Psoas muscle (tissue), 8 donors: ENCODE results near the gene BTBD9. TPM values are rescaled to one million over a fixed set of nuclear protein-coding genes. Genes with fewer than 3 reads are reported as not detected.

Source experiments
- ATAC-seq, 4 donors: fragments of 200-7000 bp; cut with Tn5 transposase; one replicate each; pipeline ENCODE4 v1.9.1; 2020; ENCODE audit warnings: moderate library complexity in 3 of 4, mild to moderate bottlenecking in 2 of 4
- DNase-seq, 2 donors: peaks; one replicate each; pipeline ENCODE4 v3.0.0-alpha.2; 2020
- H3K27ac ChIP-seq: fragments of 200-600 bp; one replicate; pipeline ENCODE4 v1.8.0; 2022
- H3K27me3 ChIP-seq, 3 donors: fragments of 200-600 bp in 1 of 3; one replicate each; pipeline versions ENCODE4 v1.6.1 to v1.8.0; 2013 to 2022; ENCODE audit warnings: low read length in 2 of 3, mild to moderate bottlenecking in 2 of 3, moderate library complexity in 1 of 3; ENCODE audit not compliant: insufficient read depth in 3 of 3
- H3K36me3 ChIP-seq, 2 donors: fragments of 200-600 bp in 1 of 2; one replicate each; pipeline versions ENCODE4 v1.6.1 to v1.8.0; 2013 to 2022; ENCODE audit warnings: low read depth in 1 of 2, mild to moderate bottlenecking in 1 of 2, moderate library complexity in 1 of 2; ENCODE audit not compliant: insufficient read depth in 1 of 2
- H3K4me1 ChIP-seq: fragments of 200-600 bp; one replicate; pipeline ENCODE4 v1.8.0; 2022
- H3K4me3 ChIP-seq: fragments of 200-600 bp; one replicate; pipeline ENCODE4 v1.8.0; 2022; ENCODE audit warnings: mild to moderate bottlenecking
- H3K9me3 ChIP-seq: fragments of 200-600 bp; one replicate; pipeline ENCODE4 v1.8.0; 2022
- CTCF ChIP-seq: fragments of 200-600 bp; IDR thresholded peaks from one replicate; pipeline ENCODE4 v1.8.0; 2022; ENCODE audit warnings: antibody characterized with exemption
- WGBS, 3 donors: extraction: QIAGEN DNeasy Blood & Tissue Kit; methylation state at CpG; one replicate each; pipeline versions ENCODE4 v1.1.6 to v1.1.7; 2013; 5-methylcytosine and 5-hydroxymethylcytosine counted together
- intact Hi-C, 2 donors: fragments of 100-400 bp; cut with DNase I; formaldehyde crosslinking; loops; one replicate each; pipeline versions ENCODE4 v1.11.0 to v1.14.2; 2022
- polyA plus RNA-seq, 3 donors: library from polyadenylated mRNA; stranded (reverse); fragments of 200-250 nt; gene quantifications; one replicate each; pipeline ENCODE4 v1.2.3, GENCODE V29; 2013
- total RNA-seq, 4 donors: library from RNA; stranded (reverse); fragmentation: NEBNext Ultra II Directional in 2 of 4; extraction: Animal tissue kit (Norgen Biotek cat#: 25700) in 2 of 4; gene quantifications; one replicate each; pipeline versions ENCODE4 v1.2.1 to v1.2.4, GENCODE V29; 2021 to 2023
- donor health status: healthy with polysubstance abuse.
- donor health status: DM: no; HTN: no; CAD: no; lungs with moderate emphysema.
- donor health status: Bipolar disorder and iron deficiency.
- donor health status: healthy.
- donor health status: DM: yes; HTN: yes; CAD: no.
- donor health status: DM: no; HTN: no; CAD: no.
- donor health status: DM: no; HTN: no; CAD: no.
- donor health status: DM: yes; HTN: yes; CAD: no.

BTBD9 gene
- total and polyA plus RNA-seq, 7 donors = 2.3 to 10.9 (median 8.4) TPM

GRCh38 chr6:38599966-38600550, 39.7 kb downstream of the BTBD9 start:
- intact Hi-C loops = no loop called here
- Histone ChIP-seq H3K9me3 (no peaks in the 10 kb centered on the region), H3K36me3 (no peaks in the 10 kb centered on the region), H3K4me3 (no peak overlapping the region), H3K27me3 (no peaks in the 10 kb centered on the region), H3K4me1 (peaks cover 12% of the 10 kb centered on the region), H3K27ac (no peak overlapping the region)
- ATAC-seq = no peak
- no peak for TF ChIP-seq CTCF
- WGBS, 3 donors = 82 to 94% (median 91%) methylated on average over 4 of the region's 4 CpGs
- no peak for DNase-seq

- ATAC-seq = no peak
Measured at GRCh38 chr6:38599261-38599660, 40.5 kb downstream of the BTBD9 start.

DNA sequence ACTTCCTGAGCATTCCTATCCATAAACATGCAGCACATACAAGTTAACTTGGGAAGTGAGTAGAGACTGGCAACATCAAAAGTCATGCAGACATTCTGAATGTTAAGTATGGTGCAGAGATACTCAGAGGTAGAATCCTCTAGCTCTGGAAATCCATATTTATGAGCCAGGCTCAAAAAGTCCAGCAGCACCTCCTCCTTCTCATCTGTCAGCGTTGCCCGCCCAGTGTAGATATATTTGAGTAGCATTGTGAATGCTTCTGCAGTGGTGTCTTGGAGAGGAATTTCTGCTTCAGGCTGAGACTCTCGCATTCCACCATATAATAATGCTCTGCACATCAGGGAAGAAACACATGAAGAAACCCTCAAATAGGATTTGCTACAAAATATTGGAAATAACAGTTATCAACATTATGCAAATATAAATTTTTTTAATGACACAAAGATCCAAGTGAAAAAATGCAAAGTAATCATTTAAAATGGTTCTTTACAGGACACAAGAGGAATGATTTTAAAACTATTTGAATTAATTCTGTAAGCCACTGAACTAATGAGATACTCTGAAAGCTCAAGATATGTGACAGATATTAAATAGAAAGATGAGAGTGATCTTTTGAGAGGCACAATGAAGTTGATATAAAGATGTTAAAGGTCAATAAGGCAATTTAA, 45.6 kb downstream of the BTBD9 start:
- TF ChIP-seq CTCF = no peak
- 95 to 99% (median 99%) methylated on average over 3 of the region's 3 CpGs for WGBS, 3 donors
- no peak overlapping the region for H3K4me3 ChIP-seq
- DNase-seq = no peak
- H3K27me3 ChIP-seq = no peaks in the 10 kb centered on the region
- H3K9me3 ChIP-seq = no peaks in the 10 kb centered on the region
- H3K36me3 ChIP-seq = peaks cover 9 to 21% of the 10 kb centered on the region in 2 donors
- H3K27ac ChIP-seq = no peak overlapping the region
- no peaks in the 10 kb centered on the region for H3K4me1 ChIP-seq
- intact Hi-C loops = no loop called here
- ATAC-seq = no peak

More at GRCh38 chr6:38599261-38599660, 40.5 kb downstream of the BTBD9 start:
- Histone ChIP-seq H3K4me3 (no peak overlapping the region), H3K4me1 (peaks cover 10% of the 10 kb centered on the region), H3K36me3 (no peaks in the 10 kb centered on the region), H3K9me3 (no peaks in the 10 kb centered on the region), H3K27ac (no peak overlapping the region), H3K27me3 (no peaks in the 10 kb centered on the region)
- WGBS, 3 donors = 96 to 98% (median 96%) methylated on average over 5 of the region's 5 CpGs
- no peak for DNase-seq
- intact Hi-C loops = no loop called here
- no peak for TF ChIP-seq CTCF

DNA sequence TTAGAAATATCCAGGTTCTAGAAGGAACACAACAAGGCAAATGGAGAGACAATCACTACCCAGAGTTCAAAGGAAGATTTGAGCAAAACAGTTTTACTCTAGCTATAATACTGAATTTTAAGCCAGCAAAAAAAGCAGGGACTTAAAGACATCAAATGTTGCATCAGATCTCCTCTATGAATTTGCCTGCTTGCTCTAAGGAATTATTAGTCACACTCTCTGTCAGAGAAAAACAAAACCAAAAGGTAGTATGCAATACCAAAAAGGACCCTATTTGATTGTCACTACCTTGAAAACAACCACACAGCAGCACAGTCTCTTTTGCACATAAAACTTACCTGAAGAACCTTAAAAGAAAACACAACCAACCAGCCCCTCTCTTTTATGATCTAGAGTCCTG, 46.3 kb downstream of the BTBD9 start:
- Histone ChIP-seq H3K27ac (no peak overlapping the region), H3K27me3 (no peaks in the 10 kb centered on the region), H3K9me3 (no peaks in the 10 kb centered on the region), H3K4me3 (no peak overlapping the region), H3K36me3 (peaks cover 9 to 21% of the 10 kb centered on the region in 2 donors), H3K4me1 (no peaks in the 10 kb centered on the region)
- TF ChIP-seq CTCF = no peak
- no peak for DNase-seq
- intact Hi-C loops = no loop called here
- no peak for ATAC-seq

- H3K27me3 ChIP-seq = no peaks in the 10 kb centered on the region
- H3K9me3 ChIP-seq = no peaks in the 10 kb centered on the region
- WGBS, 3 donors = 93 to 98% (median 95%) methylated on average over 1 of the region's 1 CpG
- no peak for ATAC-seq
- no peak overlapping the region for H3K4me3 ChIP-seq
- no peak for DNase-seq
- TF ChIP-seq CTCF = no peak
- peaks cover 9 to 21% of the 10 kb centered on the region in 2 donors for H3K36me3 ChIP-seq
- intact Hi-C loops = no loop called here
- H3K27ac ChIP-seq = no peak overlapping the region
- no peaks in the 10 kb centered on the region for H3K4me1 ChIP-seq
Measured at GRCh38 chr6:38591439-38591838, 48.3 kb downstream of the BTBD9 start.
